GM19463 (cell line): ENCODE measurements around the gene CBFA2T3.
"Not testable (repeated sequence)": the region's sequence is repeated elsewhere in the genome, so short reads cannot be mapped to it uniquely, and the experiment has no call there.

Experiments used
- ATAC-seq: cut with Tn5 transposase; IDR thresholded peaks from one replicate; pipeline ENCODE4 v1.9.1; 2021; ENCODE audit warnings: mild to moderate bottlenecking, moderate library complexity; ENCODE audit not compliant: unreplicated experiment

The CBFA2T3 gene

DNA sequence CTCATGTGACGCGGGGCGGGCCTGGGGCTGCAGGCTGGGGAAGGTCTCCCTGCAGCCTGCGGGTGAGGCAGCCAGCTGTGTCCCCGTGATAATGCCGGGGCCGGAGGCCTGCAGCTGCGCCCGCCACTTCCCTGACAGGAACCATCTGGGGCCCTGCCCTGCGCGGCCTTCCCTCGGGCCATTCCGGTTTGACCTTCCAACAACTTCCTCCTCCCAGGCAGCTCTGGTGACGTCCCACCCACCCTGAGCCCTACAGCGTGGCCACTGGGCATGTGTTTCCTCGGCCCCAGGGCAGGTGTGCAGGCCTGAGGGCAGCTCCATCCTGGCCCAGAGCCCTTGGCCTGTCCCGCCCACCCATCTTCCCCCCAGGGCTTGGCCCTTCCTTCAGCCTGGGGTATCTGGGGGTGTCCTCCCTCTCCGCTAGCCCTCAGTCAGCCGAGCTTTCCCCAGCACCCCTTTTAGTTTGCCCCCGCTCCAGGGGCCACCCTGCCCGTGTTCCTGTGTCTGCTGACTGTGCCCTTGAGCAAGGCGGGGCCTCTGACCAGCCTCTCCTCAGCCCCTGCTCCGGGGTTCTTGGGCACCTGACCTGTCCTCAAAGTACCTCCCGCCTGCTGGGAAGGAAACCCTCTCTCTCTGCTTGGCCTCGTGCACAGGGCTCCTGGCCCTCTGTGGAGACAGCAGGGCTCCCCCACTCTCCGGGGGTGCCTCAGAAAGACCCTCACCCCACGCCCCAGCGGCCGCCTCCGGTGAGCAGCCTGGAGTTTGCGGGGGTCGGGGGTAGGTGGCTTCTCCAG lies at the start of gene CBFA2T3:
TSS of gene CBFA2T3 (minus strand) at position 190 of the 794 bp plus-strand sequence. CDS start 400 bp downstream, outside the sequence.
- peak; percentile 29 for ATAC-seq

DNA sequence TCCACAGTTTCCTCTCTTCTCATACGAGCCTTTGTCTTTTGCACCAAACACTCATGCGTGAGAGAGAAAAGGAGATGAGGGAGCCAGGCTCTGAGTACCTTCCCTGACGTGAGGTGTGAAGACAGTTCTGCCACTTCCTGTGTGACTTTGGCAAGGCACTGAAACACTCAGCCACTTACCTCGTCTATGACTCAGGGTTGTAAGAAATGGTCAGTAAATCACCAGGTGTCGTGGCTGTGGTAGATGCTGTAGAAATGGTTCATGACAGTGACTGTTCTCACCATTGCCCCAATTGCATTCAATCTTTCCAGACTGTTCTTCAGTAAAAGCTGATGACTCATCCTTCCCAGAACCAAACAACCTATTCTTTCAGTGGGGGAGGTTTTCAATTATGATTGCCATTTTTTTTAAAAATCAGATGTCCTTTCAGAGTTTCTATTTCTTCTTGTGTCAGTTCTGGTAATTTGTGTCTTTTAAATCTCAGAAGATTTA lies 49.2 kb upstream of the CBFA2T3 start:
- ATAC-seq, result no peak

DNA sequence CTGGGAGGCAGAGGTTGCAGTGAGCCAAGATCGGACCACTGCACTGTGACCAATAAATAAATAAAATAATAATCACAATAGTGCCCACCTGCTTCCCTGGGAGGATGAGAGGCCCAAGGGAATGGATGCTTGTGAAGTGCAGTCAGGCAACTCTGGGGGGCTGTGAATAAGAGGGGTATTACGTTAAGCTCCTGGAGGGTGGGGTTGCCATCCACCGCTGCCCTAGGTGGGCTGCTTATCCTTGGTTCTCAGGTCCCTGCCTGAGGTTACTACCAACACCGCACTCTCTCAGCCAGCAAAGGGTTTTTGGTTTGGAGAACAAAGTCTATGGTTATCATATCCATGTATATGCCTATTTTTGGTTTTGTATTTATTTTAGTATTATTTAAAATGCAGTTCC lies 48.6 kb upstream of the CBFA2T3 start:
- no peak for ATAC-seq

DNA sequence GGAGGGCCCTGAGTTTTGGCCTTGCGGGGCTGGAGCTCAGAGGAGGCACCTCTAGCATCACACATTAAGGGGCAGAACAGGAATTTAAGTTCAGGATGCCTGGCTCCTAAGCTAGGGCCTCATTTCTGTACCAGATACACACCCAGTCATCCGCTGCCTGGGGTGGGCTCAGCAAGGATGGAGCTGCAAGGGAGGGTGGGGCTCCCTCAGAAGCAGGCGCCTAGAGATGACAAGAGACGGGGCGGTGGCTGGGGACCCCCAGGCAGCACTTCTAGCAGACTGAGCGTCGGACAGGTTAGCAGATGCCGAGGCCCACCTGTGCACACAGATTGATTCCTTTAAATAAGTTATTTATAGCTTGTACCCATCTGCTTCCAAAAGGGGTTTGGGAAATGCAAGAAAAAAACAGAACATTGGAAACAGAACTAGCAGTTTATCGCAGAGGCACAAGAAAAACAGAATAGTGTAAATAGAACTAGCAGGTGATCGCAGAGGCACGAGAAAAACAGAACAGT lies 47.6 kb upstream of the CBFA2T3 start:
- ATAC-seq, result no peak

DNA sequence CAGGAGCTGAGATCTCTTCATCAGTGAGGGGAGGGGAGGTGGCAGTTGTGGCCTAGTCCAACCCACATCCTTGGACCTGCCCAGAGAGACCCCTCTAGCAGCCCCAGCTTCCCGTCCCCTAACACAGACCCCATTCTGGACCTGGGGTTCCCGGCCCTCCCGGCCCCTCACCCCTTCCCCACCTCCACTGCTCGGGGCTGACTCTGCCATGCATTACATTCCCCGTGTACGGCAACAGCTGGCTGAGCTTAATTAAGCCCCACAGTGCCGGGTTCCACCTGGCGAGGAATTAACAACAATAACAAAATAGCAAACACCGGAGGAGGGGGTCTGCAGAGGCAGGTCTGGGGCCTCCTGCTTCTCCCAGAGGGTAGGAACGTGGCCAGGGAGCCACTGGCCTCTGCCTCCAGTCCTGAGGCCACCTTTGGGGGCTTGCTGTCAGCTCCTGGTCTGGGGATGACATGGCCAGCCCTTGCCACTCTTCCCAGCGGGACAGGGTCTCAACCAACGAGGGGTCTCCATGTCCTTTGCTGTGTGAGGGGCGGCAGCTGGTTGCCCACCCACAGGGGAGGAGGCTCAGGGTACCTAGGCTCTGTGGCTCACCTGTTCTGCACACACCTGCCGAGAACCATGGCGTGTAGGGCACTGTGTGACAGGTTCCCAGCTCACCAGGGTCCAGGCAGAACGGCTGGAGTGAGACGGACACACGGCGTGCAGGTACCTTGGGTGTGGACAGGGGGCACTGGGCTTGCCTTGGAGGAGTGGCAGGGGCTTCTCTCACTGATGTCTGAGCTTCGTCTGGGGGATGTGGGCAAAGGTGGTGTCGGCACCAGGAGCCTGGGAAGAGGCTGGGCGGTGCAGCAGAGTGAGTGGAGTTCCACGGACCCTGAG lies 46.9 kb upstream of the CBFA2T3 start:
- no peak for ATAC-seq

DNA sequence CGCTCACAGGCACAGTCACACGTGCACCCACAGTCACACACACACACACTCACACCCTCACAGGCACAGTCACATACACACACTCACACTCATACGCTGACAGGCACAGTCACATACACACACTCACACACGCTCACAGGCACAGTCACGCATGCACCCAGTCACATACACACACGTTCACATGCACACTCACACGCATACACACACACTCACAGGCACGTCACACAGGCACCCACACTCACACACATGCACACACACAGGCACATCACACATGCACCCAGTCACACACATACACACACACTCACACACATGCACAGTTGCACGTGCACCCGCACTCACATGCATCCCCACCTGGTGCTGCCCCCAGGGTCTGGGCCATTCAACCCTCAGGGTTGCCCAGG lies 46.1 kb upstream of the CBFA2T3 start:
- ATAC-seq, result no peak

DNA sequence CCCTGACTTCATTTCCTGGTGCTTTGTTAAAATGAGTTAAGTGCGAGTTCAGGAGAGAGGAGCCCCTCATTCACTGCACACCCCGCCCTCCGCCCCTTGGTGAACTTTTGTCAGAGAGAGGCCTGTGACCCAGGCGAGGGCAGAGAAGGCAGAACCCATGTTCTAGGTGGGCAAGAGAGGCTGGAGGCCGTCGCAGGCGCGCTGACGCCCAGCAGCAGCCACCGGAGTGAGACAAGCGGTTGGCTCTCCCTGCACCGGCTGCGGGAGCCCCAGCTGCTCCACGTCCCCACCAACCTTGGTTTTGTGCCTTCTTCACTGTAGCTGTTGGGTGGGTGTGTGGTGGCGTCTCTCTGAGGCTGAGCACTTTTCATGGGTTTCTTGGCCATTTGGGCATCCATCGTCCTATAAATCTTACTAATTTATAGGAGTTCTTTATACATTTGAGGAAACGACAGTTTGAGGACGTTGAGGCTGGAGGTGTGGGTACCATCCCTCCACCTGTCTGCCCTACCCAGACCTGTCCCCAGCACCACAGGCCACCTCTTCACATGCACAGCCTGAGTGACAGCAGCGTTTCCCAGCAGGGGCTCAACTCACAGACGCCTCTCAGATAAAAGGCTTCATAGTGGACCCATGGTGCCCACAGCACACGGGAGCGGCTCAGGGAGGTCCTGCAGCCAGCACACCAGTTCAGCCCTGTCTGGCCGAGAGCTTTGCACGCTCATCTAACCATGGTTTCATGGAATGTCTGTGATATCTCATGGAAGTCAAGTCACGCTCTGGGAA lies 45.2 kb upstream of the CBFA2T3 start:
- no peak for ATAC-seq

DNA sequence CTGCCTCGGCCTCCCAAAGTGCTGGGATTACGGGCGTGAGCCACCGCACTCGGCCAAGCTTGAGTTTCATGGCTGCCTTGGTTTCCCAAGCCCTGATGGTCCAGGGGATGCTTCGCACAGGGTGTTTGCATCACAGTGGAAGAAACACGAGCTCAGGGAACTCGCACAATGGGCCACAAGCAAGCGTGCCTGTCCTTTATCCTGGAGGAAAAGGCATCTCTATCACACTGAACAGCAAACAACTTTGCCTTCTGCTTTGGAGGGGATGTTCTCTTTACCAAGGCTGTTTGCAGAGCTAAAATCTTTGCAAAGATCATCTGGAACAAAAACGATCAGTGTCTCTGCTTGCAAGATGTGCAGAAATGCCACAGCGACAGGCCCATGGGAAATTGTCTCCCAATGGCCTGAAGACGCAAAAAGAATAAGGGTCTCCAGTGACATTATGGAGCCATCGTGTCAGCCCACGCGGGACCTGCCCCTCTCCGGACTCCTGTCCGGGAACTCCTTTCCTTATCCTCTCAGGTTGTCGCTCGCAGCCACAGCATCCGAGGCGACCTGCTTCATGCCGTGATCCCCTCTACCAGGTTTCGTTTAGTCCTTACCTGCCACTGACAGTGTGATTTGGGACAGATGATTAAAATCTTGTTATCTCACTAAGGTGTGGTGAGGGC lies 44.1 kb upstream of the CBFA2T3 start:
- no peak for ATAC-seq

DNA sequence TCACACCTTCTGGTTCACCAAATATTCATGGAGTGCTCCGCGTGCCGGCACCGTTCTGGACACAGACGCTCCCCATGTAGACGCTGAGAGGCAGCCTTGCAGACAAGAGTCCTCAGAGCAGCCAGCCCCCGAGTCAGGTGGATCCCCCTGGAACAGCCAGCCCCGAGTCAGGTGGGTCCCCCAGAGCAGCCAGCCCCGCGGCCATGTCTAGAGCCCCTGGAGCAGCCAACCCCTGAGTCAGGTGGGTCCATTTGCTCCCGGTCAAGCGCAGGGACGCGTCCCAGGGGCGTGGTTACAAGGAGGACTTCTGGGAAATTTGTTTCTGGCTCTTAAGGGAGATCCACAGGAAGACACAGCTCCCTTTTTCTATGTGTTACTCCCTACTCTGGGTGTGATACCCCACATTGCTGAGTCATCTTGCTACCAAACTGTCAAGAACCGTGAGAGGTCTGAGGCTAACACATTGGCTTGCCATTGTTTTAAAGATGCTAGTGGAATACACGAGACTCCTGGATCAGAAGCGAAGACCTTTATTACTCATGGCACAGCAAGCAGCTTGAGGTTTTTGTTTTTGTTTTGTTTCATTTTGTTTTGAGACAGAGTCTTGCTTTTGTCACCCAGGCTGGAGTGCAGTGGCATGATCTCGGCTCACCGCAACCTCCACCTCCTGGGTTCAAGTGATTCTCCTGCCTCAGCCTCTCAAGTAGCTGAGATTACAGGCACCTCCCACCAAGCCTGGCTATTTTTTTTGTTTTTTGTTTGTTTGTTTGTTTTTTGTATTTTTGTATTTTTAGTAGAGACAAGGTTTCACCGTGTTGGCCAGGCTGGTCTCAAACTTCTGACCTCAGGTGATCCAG lies 43.3 kb upstream of the CBFA2T3 start:
- ATAC-seq, result peak; percentile 54

DNA sequence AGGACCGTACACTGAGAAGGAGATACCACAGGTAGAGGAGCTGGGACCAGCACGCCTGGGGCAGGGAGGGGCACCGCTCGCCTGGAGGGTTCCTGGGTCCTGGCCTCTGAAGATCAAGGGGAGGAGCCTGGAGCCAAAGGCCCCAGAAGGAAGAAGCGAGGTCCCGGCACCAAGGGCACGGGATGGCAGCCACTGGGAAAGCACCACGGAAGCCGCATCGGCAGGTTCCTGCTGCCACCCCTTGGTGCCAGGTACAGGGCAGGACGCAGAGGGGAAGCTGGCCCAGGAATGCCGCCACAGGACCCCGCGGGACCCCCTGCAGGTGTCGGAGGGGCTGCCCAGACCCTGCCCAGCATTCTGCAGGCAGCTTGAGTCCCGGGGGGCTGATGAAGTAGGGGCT lies 42.5 kb upstream of the CBFA2T3 start:
- no peak for ATAC-seq

DNA sequence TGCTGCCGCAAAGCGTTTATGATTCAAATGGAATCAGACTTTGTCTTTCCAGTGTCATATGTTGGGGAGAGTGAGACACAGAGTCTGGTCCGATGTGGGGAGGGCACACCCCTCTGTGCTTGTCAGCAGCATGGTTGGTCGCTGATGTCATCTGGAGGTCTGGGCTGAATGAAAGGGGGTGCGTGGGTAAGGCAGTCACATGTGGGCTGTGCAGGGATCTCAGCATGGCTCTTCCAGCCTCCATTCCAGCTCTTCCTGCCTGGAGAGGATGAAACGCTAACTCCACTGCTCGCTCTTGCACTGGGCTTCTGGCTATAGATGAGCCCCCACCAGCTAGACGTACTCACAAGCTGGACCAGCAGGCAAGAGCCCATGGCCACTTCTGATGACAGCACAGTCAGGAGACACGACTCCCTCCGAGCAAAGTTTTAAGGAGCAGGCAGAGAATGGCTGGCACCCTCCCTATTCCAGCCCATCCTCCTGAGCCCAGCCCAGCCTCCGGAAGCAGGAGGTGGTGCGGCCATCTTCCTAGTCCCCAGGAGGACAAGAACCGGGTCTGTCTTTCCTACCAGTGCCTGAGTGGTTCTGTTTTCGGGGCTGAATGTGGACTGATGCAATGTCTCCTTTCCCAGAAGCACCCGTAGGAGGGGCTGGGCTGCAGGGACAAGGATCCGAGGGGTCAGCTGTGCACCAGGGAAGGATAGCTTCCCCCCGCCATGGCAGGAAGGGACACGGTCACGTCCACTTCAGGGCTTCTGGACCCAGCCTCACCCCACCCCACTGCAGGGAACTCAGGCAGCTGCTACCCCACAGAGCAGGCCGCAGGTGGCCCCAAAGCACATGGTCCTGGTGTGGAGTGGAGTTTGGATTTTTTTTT lies 41.5 kb upstream of the CBFA2T3 start:
- ATAC-seq, result no peak

DNA sequence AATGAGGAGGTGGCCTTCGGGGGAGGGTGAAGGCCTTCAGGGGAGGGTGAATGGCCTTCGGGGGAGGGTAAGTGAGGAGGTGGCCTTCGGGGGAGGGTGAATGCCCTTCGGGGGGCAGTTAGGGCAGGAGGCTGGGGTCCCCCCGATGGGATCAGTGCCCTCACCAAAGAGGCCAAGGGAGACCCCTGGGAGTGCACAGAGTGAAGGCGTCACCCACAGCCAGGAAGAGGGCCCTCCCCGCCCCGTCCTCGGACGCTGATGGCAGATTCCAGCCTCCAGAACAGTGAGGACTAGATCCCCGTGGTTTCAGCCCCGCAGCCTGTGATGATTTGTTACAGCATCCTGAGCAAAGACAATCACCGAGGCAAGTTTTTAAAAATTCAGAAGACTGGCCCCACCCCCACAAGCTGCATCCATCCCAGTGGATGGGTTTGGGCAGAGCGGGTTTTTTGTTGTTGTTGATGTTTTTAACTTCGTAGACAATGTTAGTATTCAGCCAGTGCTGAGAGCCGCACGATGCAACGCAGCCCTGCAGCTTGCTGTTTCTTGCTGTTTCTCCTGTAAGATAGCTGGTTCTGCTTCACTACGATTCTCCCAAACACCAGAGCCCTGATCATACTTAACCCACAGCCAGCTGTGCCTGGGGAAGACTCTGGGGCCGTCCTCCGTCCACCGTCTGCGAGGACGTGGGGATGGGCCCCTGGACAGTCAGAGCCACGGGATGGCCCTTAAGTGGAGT lies 40.7 kb upstream of the CBFA2T3 start:
- no peak for ATAC-seq

DNA sequence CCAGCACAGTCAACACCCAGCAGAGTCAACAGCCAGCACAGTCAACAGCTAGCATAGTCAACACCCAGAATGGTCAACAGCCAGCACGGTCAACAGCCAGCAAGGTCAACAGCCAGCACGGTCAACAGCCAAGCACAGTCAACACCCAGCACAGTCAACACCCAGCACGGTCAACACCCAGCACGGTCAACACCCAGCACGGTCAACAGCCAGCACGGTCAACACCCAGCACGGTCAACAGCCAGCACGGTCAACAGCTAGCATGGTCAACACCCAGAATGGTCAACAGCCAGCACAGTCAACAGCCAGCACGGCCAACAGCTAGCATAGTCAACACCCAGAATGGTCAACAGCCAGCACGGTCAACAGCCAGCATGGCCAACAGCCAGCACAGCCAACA lies 39.6 kb upstream of the CBFA2T3 start:
- not testable (repeated sequence) for ATAC-seq

DNA sequence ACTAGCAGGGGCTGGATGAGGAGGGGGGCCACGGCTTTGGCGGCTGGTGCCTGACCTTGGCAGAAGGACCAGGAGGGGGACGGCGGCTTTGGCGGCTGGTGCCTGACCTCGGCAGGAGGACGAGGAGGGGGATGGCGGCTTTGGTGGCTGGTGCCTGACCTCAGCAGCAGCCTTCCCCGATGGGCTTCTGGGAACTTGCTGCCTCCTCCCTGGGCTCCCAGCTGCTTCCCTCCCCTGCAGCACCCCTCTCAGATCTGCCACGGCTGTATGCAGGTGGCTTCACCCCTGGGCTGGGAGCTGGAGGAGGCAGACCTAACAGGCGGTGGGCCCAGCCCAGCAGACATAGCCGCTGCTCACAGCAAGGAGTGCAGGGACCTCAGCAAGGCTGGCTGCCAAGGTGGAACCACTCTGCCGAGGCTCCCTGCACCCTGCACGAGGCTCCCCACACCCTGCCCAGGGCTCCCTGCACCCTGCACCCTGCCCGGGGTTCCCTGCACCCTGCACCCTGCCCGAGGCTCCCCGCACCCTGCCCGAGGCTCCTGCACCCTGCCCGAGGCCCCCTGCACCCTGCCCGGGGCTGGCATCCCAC lies 38.4 kb upstream of the CBFA2T3 start:
- ATAC-seq, result no peak

DNA sequence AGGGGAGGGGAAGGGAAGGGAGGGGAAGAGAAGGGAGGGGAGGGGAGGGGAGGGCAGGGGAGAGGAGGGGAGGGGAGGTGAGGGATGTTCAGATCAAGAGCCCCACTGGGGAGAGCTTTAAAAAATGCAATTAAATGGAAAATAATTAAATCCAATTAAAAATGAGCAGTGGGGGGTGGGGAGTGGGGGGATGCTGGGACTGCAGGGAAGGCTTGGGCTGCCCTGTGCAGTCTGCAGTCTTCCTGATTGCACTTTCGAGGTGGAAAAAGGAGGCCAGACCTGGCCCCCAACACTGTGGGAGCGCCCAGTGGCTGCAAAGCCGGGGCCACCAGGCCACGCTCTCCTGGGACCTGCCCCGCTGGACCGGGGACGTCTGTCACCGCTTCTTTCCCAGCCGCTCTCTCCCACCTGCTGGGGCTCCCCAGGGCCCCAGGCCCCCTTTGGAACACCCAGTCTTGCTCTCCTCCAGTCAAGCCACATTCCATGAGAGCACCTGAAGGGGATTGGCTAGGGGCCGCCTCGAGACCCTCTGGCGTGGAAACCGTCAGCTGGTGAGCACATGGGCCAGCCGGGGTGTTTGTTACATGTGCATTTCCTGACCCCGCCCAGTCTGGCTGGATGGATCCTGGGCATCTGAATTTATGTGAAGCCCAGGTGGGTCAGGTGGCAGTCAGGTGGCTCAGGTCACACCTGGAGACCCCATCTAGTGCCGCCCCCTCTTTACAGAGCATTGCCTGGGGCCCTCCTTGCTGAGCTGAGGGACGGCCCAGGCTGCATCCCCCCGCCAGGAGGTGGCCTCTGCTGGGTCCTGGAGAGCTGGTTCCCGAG lies 37.6 kb upstream of the CBFA2T3 start:
- no peak for ATAC-seq

DNA sequence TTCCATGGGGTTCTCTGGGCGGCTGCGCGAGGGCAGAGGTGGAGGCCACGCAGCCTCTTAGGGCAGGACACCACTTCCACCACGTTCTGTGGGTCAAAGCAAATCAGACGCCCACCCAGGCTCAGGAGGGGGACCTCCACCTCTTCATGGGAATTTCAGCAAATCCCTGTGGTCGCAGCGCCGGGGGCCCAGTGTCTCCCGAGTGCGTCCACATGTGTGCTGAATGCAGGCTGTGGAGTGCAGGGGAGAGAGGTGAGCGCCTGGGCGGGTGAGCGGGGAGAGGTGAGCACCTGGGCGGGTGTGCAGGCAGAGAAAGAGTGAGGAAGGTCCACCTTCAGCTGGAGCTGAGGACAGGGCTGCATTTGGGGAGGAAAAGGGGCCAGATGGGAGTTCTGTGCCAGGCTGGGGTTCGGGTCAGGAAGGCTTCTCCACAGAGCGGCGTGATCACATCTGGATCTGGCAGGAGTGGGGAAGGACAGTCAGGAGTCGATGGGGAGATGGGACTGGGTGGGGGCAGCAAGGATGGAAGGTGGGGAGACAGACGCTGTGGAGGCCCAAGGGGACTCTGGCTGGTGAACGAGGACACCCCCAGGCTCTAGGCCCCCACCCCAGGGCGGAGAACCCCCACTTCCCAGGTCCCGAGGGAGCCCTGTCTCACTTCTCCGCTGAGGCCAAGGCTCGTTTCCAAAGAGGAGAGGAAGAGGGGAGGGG lies 36.8 kb upstream of the CBFA2T3 start:
- no peak for ATAC-seq
